Placental pericyte (primary cell): ENCODE measurements around the gene APOBR. TPM values are rescaled to one million over a fixed set of nuclear protein-coding genes. Genes with fewer than 3 reads are reported as not detected.

ENCODE experiments used
- total RNA-seq: library from RNA; depleted of rRNA; stranded (reverse); fragments of >200 nt; gene quantifications from 2 replicates; pipeline ENCODE4 v1.2.3, GENCODE V29; 2012

APOBR gene
- total RNA-seq, result not detected in 2 replicates

GRCh38 chr16:28494121-28494851 is at the start of gene APOBR:
TSS of gene APOBR (plus strand) at chr16:28494643. CDS start at chr16:28494682, 39 bp downstream.

GRCh38 chr16:28491970-28492474 is 2.4 kb upstream of the APOBR start, which contains the start of gene CLN3:
TSS of gene CLN3 (minus strand) at chr16:28492074. CDS start at chr16:28491759, 315 bp downstream.

GRCh38 chr16:28538733-28539596 is 44.5 kb downstream of the APOBR start, which contains the start of gene NUPR1:
TSS of gene NUPR1 (minus strand) at chr16:28538974. CDS start at chr16:28538907, 67 bp downstream.

Other genes starting within 250 kb of the APOBR start
- under 0.01 TPM in 1 of 2 replicates, not detected in the other for gene SBK1, start 202.1 kb upstream of the APOBR start, total RNA-seq
- 1.5 TPM in 1 of 2 replicates, not detected in the other for gene NPIPB6, start 131.1 kb upstream of the APOBR start, total RNA-seq
- 107 and 141 TPM in 2 replicates for gene EIF3CL, start 90.8 kb upstream of the APOBR start, total RNA-seq
- not detected in 2 replicates for gene NPIPB7, start 22.3 kb upstream of the APOBR start, total RNA-seq
- 14.3 and 28.0 TPM in 2 replicates for gene CLN3, start 2.6 kb upstream of the APOBR start, total RNA-seq
- not detected in 2 replicates for gene IL27, start 12.2 kb downstream of the APOBR start, total RNA-seq
- gene NUPR1, start 44.3 kb downstream of the APOBR start, total RNA-seq, result 1.1 and 45.3 TPM in 2 replicates
- 11.2 and 20.8 TPM in 2 replicates for gene SGF29, start 59.3 kb downstream of the APOBR start, total RNA-seq
- 0.44 TPM in 1 of 2 replicates, not detected in the other for gene SULT1A2, start 102.4 kb downstream of the APOBR start, total RNA-seq
- 0.57 and 13.3 TPM in 2 replicates for gene SULT1A1, start 115.4 kb downstream of the APOBR start, total RNA-seq
- gene NPIPB8, start 143.4 kb downstream of the APOBR start, total RNA-seq, result not detected in 2 replicates
- 126 and 142 TPM in 2 replicates for gene EIF3C, start 216.8 kb downstream of the APOBR start, total RNA-seq